Neural progenitor cell (in vitro differentiated cells): ENCODE data around the gene C8G. TPM values are rescaled to one million over a fixed set of nuclear protein-coding genes. Genes with fewer than 3 reads are reported as not detected.

Source experiments
- DNase-seq: peaks from one replicate; pipeline ENCODE4 v3.0.0-alpha.2; 2016; ENCODE audit warnings: low spot score
- H2AFZ ChIP-seq: fragments of 200-600 bp; sonication (generic); replicated peaks from 2 replicates; pipeline ENCODE4 v1.6.1; 2016; ENCODE audit warnings: antibody characterized with exemption
- H3F3A ChIP-seq: fragments of 200-600 bp; sonication (generic); 2 replicates; pipeline ENCODE4 v1.6.1; 2016; ENCODE audit warnings: antibody characterized with exemption, low read depth
- H3K27ac ChIP-seq: fragments of 200-600 bp; sonication (generic); 2 replicates; pipeline ENCODE4 v1.5.1; 2016; ENCODE audit warnings: mild to moderate bottlenecking
- H3K27me3 ChIP-seq: fragments of 200-600 bp; sonication (generic); 2 replicates; pipeline ENCODE4 v1.6.1; 2016; ENCODE audit warnings: mild to moderate bottlenecking, moderate library complexity
- H3K36me3 ChIP-seq: fragments of 200-600 bp; sonication (generic); 2 replicates; pipeline ENCODE4 v1.5.1; 2016
- H3K4me1 ChIP-seq: fragments of 200-600 bp; sonication (generic); 2 replicates; pipeline ENCODE4 v1.6.1; 2016; ENCODE audit warnings: mixed run types
- H3K4me2 ChIP-seq: fragments of 200-600 bp; sonication (generic); 2 replicates; pipeline ENCODE4 v1.6.1; 2016
- H3K4me3 ChIP-seq: fragments of 200-600 bp; sonication (generic); 2 replicates; pipeline ENCODE4 v1.5.1; 2016
- H3K79me2 ChIP-seq: fragments of 200-600 bp; sonication (generic); 2 replicates; pipeline ENCODE4 v1.6.1; 2016; ENCODE audit warnings: low read depth
- H3K9ac ChIP-seq: fragments of 200-600 bp; sonication (generic); 2 replicates; pipeline ENCODE4 v1.6.1; 2016
- H3K9me3 ChIP-seq: fragments of 200-600 bp; sonication (generic); 2 replicates; pipeline ENCODE4 v1.5.1; 2016; ENCODE audit warnings: low read depth
- H4K20me1 ChIP-seq: fragments of 200-600 bp; sonication (generic); 2 replicates; pipeline ENCODE4 v1.6.1; 2016; ENCODE audit warnings: low read depth
- H3K27ac Mint-ChIP-seq: 3 replicates; pipeline ENCODE4 v1.8.0; 2021; ENCODE audit warnings: mixed read lengths
- H3K27me3 Mint-ChIP-seq: 2 replicates; pipeline ENCODE4 v1.8.0; 2022; ENCODE audit warnings: low read depth, mild to moderate bottlenecking, inconsistent platforms, moderate library complexity, mixed read lengths; ENCODE audit not compliant: insufficient read depth
- H3K36me3 Mint-ChIP-seq: 3 replicates; pipeline ENCODE4 v1.8.0; 2021; ENCODE audit warnings: mixed read lengths
- H3K4me1 Mint-ChIP-seq: 3 replicates; pipeline ENCODE4 v1.8.0; 2021; ENCODE audit warnings: mixed read lengths
- H3K4me3 Mint-ChIP-seq: 3 replicates; pipeline ENCODE4 v1.8.0; 2021; ENCODE audit warnings: mild to moderate bottlenecking, moderate library complexity, mixed read lengths
- H3K9me3 Mint-ChIP-seq: 3 replicates; pipeline ENCODE4 v1.8.0; 2020; ENCODE audit warnings: mixed read lengths
- EZH2 ChIP-seq: fragments of 200-600 bp; sonication (generic); IDR thresholded peaks from 2 replicates; pipeline ENCODE4 v1.6.1; 2017; ENCODE audit warnings: antibody characterized with exemption, mild to moderate bottlenecking, moderate library complexity
- EZH2phosphoT487 ChIP-seq: fragments of 200-600 bp; sonication (generic); IDR thresholded peaks from 2 replicates; pipeline ENCODE4 v1.6.1; 2017; ENCODE audit warnings: antibody characterized with exemption
- total RNA-seq: library from RNA; depleted of rRNA; stranded (reverse); fragments of >200 nt; gene quantifications from 2 replicates; pipeline ENCODE4 v1.2.3, GENCODE V29; 2015; ENCODE audit warnings: low replicate concordance
- TF ChIP-seq, protein P1 (sequence below): fragments of 200-600 bp; sonication (generic); IDR thresholded peaks from 2 replicates; pipeline ENCODE4 v1.5.1; 2017; ENCODE audit warnings: antibody characterized with exemption, mild to moderate bottlenecking

Gene C8G
- total RNA-seq, 1 donor from 2014 or later, result not detected

DNA sequence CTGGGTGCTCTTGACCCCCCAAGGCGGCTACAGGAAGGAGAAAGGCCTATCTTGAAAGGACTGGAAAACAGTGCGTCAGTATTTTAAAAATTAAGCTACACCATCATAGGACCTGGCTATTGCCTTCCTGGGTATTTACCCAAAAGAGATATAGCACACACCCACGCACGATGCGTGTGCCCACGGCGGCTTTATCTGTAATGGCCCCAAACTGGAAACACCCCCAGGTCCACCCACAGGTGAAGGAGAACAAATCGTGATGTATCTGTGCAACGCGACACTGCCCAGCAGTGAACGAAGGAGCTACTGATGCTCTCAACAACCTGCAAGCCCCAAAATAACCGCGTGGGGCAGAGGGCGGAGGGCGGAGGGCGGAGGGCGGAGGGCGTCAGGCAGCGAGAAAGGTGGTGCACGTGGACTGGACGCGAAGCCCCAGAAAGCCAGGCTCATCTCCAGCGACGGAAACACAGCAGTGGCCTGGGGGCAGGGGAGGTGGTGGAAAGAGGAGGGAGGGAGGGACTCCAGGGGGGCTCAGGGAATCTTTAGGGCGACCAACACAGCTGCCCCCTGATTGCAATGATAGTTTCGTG lies 19.9 kb downstream of the C8G start:
- Histone ChIP-seq H3K27me3 (no peaks in the 10 kb centered on the region), H3K9me3 (no peaks in the 10 kb centered on the region), H3K36me3 (no peaks in the 10 kb centered on the region), H2AFZ (no peak overlapping the region), H3F3A (no peaks in the 10 kb centered on the region), H4K20me1 (no peaks in the 10 kb centered on the region), H3K4me3 (no peak overlapping the region), H3K9ac (no peak overlapping the region), H3K27ac (no peak overlapping the region), H3K79me2 (no peaks in the 10 kb centered on the region), H3K4me2 (no peak overlapping the region), H3K4me1 (peaks cover 6% of the 10 kb centered on the region)
- Mint-ChIP-seq H3K27me3 (peaks cover 5% of the 10 kb centered on the region), H3K36me3 (no peaks in the 10 kb centered on the region), H3K4me3 (no peak overlapping the region), H3K4me1 (peaks cover 19% of the 10 kb centered on the region), H3K27ac (peak overlapping the region; percentile 53), H3K9me3 (no peaks in the 10 kb centered on the region)
- no peak for DNase-seq
- TF ChIP-seq EZH2, result no peak
- no peak for TF ChIP-seq EZH2phosphoT487
- TF ChIP-seq, protein P1, sequence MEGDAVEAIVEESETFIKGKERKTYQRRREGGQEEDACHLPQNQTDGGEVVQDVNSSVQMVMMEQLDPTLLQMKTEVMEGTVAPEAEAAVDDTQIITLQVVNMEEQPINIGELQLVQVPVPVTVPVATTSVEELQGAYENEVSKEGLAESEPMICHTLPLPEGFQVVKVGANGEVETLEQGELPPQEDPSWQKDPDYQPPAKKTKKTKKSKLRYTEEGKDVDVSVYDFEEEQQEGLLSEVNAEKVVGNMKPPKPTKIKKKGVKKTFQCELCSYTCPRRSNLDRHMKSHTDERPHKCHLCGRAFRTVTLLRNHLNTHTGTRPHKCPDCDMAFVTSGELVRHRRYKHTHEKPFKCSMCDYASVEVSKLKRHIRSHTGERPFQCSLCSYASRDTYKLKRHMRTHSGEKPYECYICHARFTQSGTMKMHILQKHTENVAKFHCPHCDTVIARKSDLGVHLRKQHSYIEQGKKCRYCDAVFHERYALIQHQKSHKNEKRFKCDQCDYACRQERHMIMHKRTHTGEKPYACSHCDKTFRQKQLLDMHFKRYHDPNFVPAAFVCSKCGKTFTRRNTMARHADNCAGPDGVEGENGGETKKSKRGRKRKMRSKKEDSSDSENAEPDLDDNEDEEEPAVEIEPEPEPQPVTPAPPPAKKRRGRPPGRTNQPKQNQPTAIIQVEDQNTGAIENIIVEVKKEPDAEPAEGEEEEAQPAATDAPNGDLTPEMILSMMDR, result no peak

- peak overlapping the region; percentile 61 for H2AFZ ChIP-seq
- Mint-ChIP-seq H3K4me1 (peaks cover 17% of the 10 kb centered on the region), H3K9me3 (no peaks in the 10 kb centered on the region), H3K27ac (peak overlapping the region; percentile 64), H3K27me3 (peaks cover 4% of the 10 kb centered on the region), H3K36me3 (no peaks in the 10 kb centered on the region), H3K4me3 (peak overlapping the region; percentile 18)
- peak; percentile 54 for DNase-seq
- H4K20me1 ChIP-seq, result no peaks in the 10 kb centered on the region
- no peaks in the 10 kb centered on the region for H3F3A ChIP-seq
- H3K4me1 ChIP-seq, result peaks cover 6% of the 10 kb centered on the region
- peak overlapping the region; percentile 60 for H3K4me2 ChIP-seq
- TF ChIP-seq, protein P1, result no peak
- TF ChIP-seq EZH2 (no peak), EZH2phosphoT487 (no peak)
- no peak overlapping the region for H3K4me3 ChIP-seq
- H3K79me2 ChIP-seq, result no peaks in the 10 kb centered on the region
- no peak overlapping the region for H3K9ac ChIP-seq
- no peaks in the 10 kb centered on the region for H3K27me3 ChIP-seq
- no peak overlapping the region for H3K27ac ChIP-seq
- H3K36me3 ChIP-seq, result no peaks in the 10 kb centered on the region
- no peaks in the 10 kb centered on the region for H3K9me3 ChIP-seq
Measured at GRCh38 chr9:136965771-136966484, 20.9 kb downstream of the C8G start.

GRCh38 chr9:136968333-136969127 lies 23.5 kb downstream of the C8G start:
- H3K27me3 Mint-ChIP-seq, result peaks cover 4% of the 10 kb centered on the region
- Histone ChIP-seq H3K4me3 (no peak overlapping the region), H3K27ac (no peak overlapping the region), H3K9ac (no peak overlapping the region), H4K20me1 (no peaks in the 10 kb centered on the region), H3K4me1 (peaks cover 6% of the 10 kb centered on the region), H3K36me3 (no peaks in the 10 kb centered on the region), H3K79me2 (no peaks in the 10 kb centered on the region), H3K9me3 (no peaks in the 10 kb centered on the region), H2AFZ (no peak overlapping the region), H3K27me3 (no peaks in the 10 kb centered on the region), H3F3A (no peaks in the 10 kb centered on the region), H3K4me2 (no peak overlapping the region)
- no peak for DNase-seq
- no peak for TF ChIP-seq EZH2
- TF ChIP-seq EZH2phosphoT487, result no peak
- TF ChIP-seq, protein P1, result no peak
- H3K4me3 Mint-ChIP-seq, result no peak overlapping the region
- no peak overlapping the region for H3K27ac Mint-ChIP-seq
- H3K9me3 Mint-ChIP-seq, result no peaks in the 10 kb centered on the region
- H3K4me1 Mint-ChIP-seq, result peaks cover 13% of the 10 kb centered on the region
- H3K36me3 Mint-ChIP-seq, result no peaks in the 10 kb centered on the region
